ENCODE data around the gene FAM83F. TPM values are rescaled to one million over a fixed set of nuclear protein-coding genes. Genes with fewer than 3 reads are reported as not detected.
"Not testable (repeated sequence)": the region's sequence is repeated elsewhere in the genome, so short reads cannot be mapped to it uniquely, and the experiment has no call there.

FAM83F gene
- total RNA-seq, 1 experiment from 2014 or later: not detected

- no peak overlapping the region for H3K4me3 ChIP-seq
- no peak for DNase-seq (ENCODE audit: low read depth in 1 of 2, low spot score in 2 of 2)
- H3K9me3 ChIP-seq (replicated peaks): no peaks in the 10 kb centered on the region
- H3K4me1 ChIP-seq (replicated peaks): no peaks in the 10 kb centered on the region; the same call in 1 of the 2 replicates
- H3K27ac ChIP-seq: no peak overlapping the region
- H3K27me3 ChIP-seq (replicated peaks): no peaks in the 10 kb centered on the region
- H3K36me3 ChIP-seq: no peaks in the 10 kb centered on the region
Observed at GRCh38 chr22:40022536-40023240, 27.9 kb downstream of the FAM83F start.

GRCh38 chr22:40023341-40023841 lies 28.6 kb downstream of the FAM83F start:
- Histone ChIP-seq H3K4me1 (replicated peaks) (no peaks in the 10 kb centered on the region; the same call in 1 of the 2 replicates), H3K27ac (no peak overlapping the region), H3K4me3 (no peak overlapping the region), H3K36me3 (no peaks in the 10 kb centered on the region), H3K27me3 (replicated peaks) (no peaks in the 10 kb centered on the region), H3K9me3 (replicated peaks) (no peaks in the 10 kb centered on the region)
- DNase-seq (ENCODE audit: low read depth in 1 of 2, low spot score in 2 of 2): no peak

GRCh38 chr22:40024201-40025061 lies 29.7 kb downstream of the FAM83F start:
- H3K27ac ChIP-seq: no peak overlapping the region
- no peak overlapping the region for H3K4me3 ChIP-seq
- no peaks in the 10 kb centered on the region; the same call in 1 of the 2 replicates for H3K4me1 ChIP-seq (replicated peaks)
- no peaks in the 10 kb centered on the region for H3K27me3 ChIP-seq (replicated peaks)
- H3K36me3 ChIP-seq: no peaks in the 10 kb centered on the region
- no peaks in the 10 kb centered on the region for H3K9me3 ChIP-seq (replicated peaks)
- DNase-seq (ENCODE audit: low read depth in 1 of 2, low spot score in 2 of 2): peak; percentile 65 to 72

GRCh38 chr22:40025062-40025379 lies 30.3 kb downstream of the FAM83F start:
- DNase-seq (ENCODE audit: low read depth in 1 of 2, low spot score in 2 of 2); H3K27ac ChIP-seq; H3K9me3 ChIP-seq (replicated peaks); H3K4me3 ChIP-seq; H3K27me3 ChIP-seq (replicated peaks); H3K36me3 ChIP-seq; H3K4me1 ChIP-seq (replicated peaks): not testable (repeated sequence)

GRCh38 chr22:40025856-40026255 lies 31.1 kb downstream of the FAM83F start:
- no peaks in the 10 kb centered on the region for H3K9me3 ChIP-seq (replicated peaks)
- no peaks in the 10 kb centered on the region for H3K36me3 ChIP-seq
- no peak overlapping the region for H3K27ac ChIP-seq
- H3K4me3 ChIP-seq: no peak overlapping the region
- no peaks in the 10 kb centered on the region for H3K27me3 ChIP-seq (replicated peaks)
- no peak for DNase-seq (ENCODE audit: low read depth in 1 of 2, low spot score in 2 of 2)
- H3K4me1 ChIP-seq (replicated peaks): no peaks in the 10 kb centered on the region; the same call in 1 of the 2 replicates

- Histone ChIP-seq H3K36me3 (no peaks in the 10 kb centered on the region), H3K27ac (no peak overlapping the region), H3K4me1 (replicated peaks) (no peaks in the 10 kb centered on the region; the same call in 1 of the 2 replicates), H3K4me3 (no peak overlapping the region), H3K27me3 (replicated peaks) (no peaks in the 10 kb centered on the region), H3K9me3 (replicated peaks) (no peaks in the 10 kb centered on the region)
- DNase-seq (ENCODE audit: low read depth in 1 of 2, low spot score in 2 of 2): no peak
Observed at GRCh38 chr22:40026641-40027040, 31.9 kb downstream of the FAM83F start.

GRCh38 chr22:40027191-40028097 lies 32.7 kb downstream of the FAM83F start:
- H3K4me1 ChIP-seq (replicated peaks): no peaks in the 10 kb centered on the region; the same call in 1 of the 2 replicates
- no peaks in the 10 kb centered on the region for H3K9me3 ChIP-seq (replicated peaks)
- H3K36me3 ChIP-seq: no peaks in the 10 kb centered on the region
- H3K27me3 ChIP-seq (replicated peaks): no peaks in the 10 kb centered on the region
- H3K27ac ChIP-seq: no peak overlapping the region
- no peak overlapping the region for H3K4me3 ChIP-seq
- no peak for DNase-seq (ENCODE audit: low read depth in 1 of 2, low spot score in 2 of 2)

- Histone ChIP-seq H3K9me3 (replicated peaks) (no peaks in the 10 kb centered on the region), H3K27me3 (replicated peaks) (no peaks in the 10 kb centered on the region), H3K27ac (no peak overlapping the region), H3K4me1 (replicated peaks) (no peaks in the 10 kb centered on the region; the same call in 1 of the 2 replicates), H3K4me3 (no peak overlapping the region), H3K36me3 (no peaks in the 10 kb centered on the region)
- DNase-seq (ENCODE audit: low read depth in 1 of 2, low spot score in 2 of 2): no peak
Observed at GRCh38 chr22:40028098-40028425, 33.3 kb downstream of the FAM83F start.

- DNase-seq (ENCODE audit: low read depth in 1 of 2, low spot score in 2 of 2): no peak
- H3K27ac ChIP-seq: no peak overlapping the region
Observed at GRCh38 chr22:40029189-40029890, 34.6 kb downstream of the FAM83F start.

GRCh38 chr22:40030026-40030757 lies 35.4 kb downstream of the FAM83F start:
- H3K4me3 ChIP-seq: no peak overlapping the region
- no peaks in the 10 kb centered on the region for H3K9me3 ChIP-seq (replicated peaks)
- H3K4me1 ChIP-seq (replicated peaks): no peaks in the 10 kb centered on the region
- H3K27me3 ChIP-seq (replicated peaks): no peaks in the 10 kb centered on the region
- no peaks in the 10 kb centered on the region for H3K36me3 ChIP-seq
- no peak for DNase-seq (ENCODE audit: low read depth in 1 of 2, low spot score in 2 of 2)
- H3K27ac ChIP-seq: no peak overlapping the region

More at GRCh38 chr22:40029189-40029890, 34.6 kb downstream of the FAM83F start:
- no peak overlapping the region for H3K4me3 ChIP-seq
- no peaks in the 10 kb centered on the region for H3K9me3 ChIP-seq (replicated peaks)
- no peaks in the 10 kb centered on the region for H3K36me3 ChIP-seq
- no peaks in the 10 kb centered on the region for H3K27me3 ChIP-seq (replicated peaks)
- no peaks in the 10 kb centered on the region; the same call in 1 of the 2 replicates for H3K4me1 ChIP-seq (replicated peaks)

GRCh38 chr22:40030758-40031095 lies 36.0 kb downstream of the FAM83F start:
- no peaks in the 10 kb centered on the region; the same call in 1 of the 2 replicates for H3K27me3 ChIP-seq (replicated peaks)
- no peak for DNase-seq (ENCODE audit: low read depth in 1 of 2, low spot score in 2 of 2)
- H3K27ac ChIP-seq: no peak overlapping the region
- H3K9me3 ChIP-seq (replicated peaks): no peaks in the 10 kb centered on the region
- no peak overlapping the region for H3K4me3 ChIP-seq
- H3K4me1 ChIP-seq (replicated peaks): no peaks in the 10 kb centered on the region
- H3K36me3 ChIP-seq: no peaks in the 10 kb centered on the region

GRCh38 chr22:40031766-40032470 lies 37.2 kb downstream of the FAM83F start:
- no peak for DNase-seq (ENCODE audit: low read depth in 1 of 2, low spot score in 2 of 2)
- no peaks in the 10 kb centered on the region for H3K9me3 ChIP-seq (replicated peaks)
- H3K27ac ChIP-seq: no peak overlapping the region
- no peaks in the 10 kb centered on the region for H3K36me3 ChIP-seq
- H3K4me1 ChIP-seq (replicated peaks): no peaks in the 10 kb centered on the region
- peaks cover 4% of the 10 kb centered on the region; the same call in 1 of the 2 replicates for H3K27me3 ChIP-seq (replicated peaks)
- H3K4me3 ChIP-seq: no peak overlapping the region
